ENCODE data around the gene ANAPC4. TPM values are rescaled to one million over a fixed set of nuclear protein-coding genes. Genes with fewer than 3 reads are reported as not detected.
A peak's percentile ranks its signal among the peaks of the same experiment; 100 is the strongest.
"Not testable (repeated sequence)": the region's sequence is repeated elsewhere in the genome, so short reads cannot be mapped to it uniquely, and the experiment has no call there.

The ANAPC4 gene, protein sequence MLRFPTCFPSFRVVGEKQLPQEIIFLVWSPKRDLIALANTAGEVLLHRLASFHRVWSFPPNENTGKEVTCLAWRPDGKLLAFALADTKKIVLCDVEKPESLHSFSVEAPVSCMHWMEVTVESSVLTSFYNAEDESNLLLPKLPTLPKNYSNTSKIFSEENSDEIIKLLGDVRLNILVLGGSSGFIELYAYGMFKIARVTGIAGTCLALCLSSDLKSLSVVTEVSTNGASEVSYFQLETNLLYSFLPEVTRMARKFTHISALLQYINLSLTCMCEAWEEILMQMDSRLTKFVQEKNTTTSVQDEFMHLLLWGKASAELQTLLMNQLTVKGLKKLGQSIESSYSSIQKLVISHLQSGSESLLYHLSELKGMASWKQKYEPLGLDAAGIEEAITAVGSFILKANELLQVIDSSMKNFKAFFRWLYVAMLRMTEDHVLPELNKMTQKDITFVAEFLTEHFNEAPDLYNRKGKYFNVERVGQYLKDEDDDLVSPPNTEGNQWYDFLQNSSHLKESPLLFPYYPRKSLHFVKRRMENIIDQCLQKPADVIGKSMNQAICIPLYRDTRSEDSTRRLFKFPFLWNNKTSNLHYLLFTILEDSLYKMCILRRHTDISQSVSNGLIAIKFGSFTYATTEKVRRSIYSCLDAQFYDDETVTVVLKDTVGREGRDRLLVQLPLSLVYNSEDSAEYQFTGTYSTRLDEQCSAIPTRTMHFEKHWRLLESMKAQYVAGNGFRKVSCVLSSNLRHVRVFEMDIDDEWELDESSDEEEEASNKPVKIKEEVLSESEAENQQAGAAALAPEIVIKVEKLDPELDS
- 18.9 TPM for polyA plus RNA-seq (2013, experiment 1 of 2)
- 20.2 TPM for polyA plus RNA-seq (2013, experiment 2 of 2)

DNA sequence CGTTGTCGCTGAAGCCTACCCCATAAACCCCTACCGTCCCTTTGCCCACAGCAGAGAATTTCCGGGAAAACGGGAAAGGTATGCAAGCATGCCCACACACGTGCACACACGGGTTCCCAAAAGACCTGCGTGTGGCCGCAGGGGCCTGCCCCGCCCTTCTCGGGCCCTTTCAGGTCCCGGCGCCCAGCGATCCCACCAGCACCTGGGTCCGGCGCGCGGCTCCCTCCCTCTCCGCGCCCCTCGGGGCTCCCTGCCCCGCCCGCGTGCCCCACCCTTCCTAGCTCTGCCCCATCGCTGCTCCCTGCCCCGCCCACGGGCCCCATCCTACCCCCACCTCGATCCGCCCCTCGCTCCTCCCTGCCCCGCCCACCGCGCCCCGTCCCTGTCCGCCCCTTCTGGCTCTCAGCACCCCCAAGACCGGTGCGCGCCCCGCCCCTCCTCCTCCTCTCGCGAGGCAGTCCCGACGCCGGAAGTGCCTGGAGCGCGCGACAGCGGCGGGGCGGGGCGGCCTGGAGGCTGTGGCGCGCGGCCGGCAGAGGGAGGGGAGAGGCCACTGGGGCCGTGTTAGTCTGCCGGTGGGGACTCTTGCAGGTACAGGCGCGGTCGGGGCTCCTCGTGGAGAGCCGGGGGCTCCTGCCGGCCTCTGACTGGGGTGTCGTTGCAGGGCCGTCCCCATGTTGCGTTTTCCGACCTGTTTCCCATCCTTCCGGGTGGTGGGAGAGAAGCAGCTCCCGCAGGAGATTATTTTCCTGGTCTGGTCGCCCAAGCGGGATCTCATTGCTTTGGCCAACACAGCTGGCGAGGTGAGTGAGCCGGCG lies at the start of gene ANAPC4:
Gene ANAPC4, plus strand, starts transcription at position 510 of the 818 bp plus-strand sequence. Its CDS starts 165 bp downstream, at position 675.
- WGBS, 2 experiments (ENCODE audit: insufficient coverage in 2 of 2), result 1% methylated on average over 43 to 44 of the region's 74 CpGs

DNA sequence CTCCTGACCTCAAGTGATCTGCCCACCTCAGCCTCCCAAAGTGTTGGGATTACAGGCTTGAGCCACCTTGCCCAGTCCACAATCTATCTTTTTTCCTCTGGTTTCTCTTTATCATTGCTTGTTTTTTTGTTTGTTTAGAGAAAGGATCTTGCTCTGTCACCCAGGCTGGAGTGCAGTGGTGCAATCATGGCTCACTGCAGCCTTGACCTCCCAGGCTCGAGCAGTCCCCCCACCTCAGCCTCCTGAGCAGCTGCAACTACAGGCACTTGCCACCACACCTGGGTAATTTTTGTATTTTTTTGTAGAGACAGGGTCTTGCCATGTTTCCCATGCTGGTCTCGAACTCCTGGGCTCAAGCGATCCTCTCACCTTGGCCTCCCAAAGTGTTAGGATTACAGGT lies 48.6 kb upstream of the ANAPC4 start:
- 79 to 100% methylated on average over 2 of the region's 3 CpGs for WGBS, 2 experiments (ENCODE audit: insufficient coverage in 2 of 2)
- not testable (repeated sequence) for H3K4me1 ChIP-seq (ENCODE audit: control insufficient read depth, insufficient read depth, low read length, poor library complexity, severe bottlenecking); H3K27ac ChIP-seq (ENCODE audit: low read depth, low read length, severe bottlenecking); H3K9me3 ChIP-seq (ENCODE audit: control insufficient read depth, low read length); H3K36me3 ChIP-seq (ENCODE audit: control insufficient read depth, insufficient read depth, low read length); H3K4me3 ChIP-seq (ENCODE audit: extremely low read depth, insufficient read depth, low read length, poor library complexity, severe bottlenecking)

More for the DNA sequence above, at the start of gene ANAPC4:
- Histone ChIP-seq H3K4me3 (ENCODE audit: extremely low read depth, insufficient read depth, low read length, poor library complexity, severe bottlenecking) (peak within 1 kb of the TSS; percentile 88), H3K4me1 (ENCODE audit: control insufficient read depth, insufficient read depth, low read length, poor library complexity, severe bottlenecking) (no peaks in the 10 kb centered on the region), H3K27ac (ENCODE audit: low read depth, low read length, severe bottlenecking) (no peak within 1 kb of the TSS), H3K9me3 (ENCODE audit: control insufficient read depth, low read length) (no peaks in the 10 kb centered on the region), H3K36me3 (ENCODE audit: control insufficient read depth, insufficient read depth, low read length) (peaks cover 27% of the 10 kb centered on the region)

DNA sequence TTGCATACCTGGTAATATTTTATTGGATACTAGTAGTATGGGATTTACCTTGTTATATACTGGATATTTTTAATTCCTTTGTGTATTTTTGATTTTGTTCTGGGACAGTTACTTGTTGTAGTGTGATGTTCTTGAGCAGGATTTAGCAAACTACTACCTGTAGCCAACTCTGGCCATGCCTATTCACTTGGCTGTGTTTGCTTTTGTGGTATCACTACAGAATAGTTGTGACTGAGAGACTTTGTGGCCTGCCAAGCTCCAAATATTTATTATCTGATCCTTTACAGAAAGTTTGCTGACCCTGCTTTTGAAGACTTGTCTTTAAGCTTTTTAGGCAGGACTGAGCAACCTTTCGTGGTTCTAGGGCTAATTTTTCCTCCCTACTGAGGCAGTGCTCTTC lies 46.7 kb upstream of the ANAPC4 start:
- H3K4me3 ChIP-seq (ENCODE audit: extremely low read depth, insufficient read depth, low read length, poor library complexity, severe bottlenecking), result no peak overlapping the region
- H3K27ac ChIP-seq (ENCODE audit: low read depth, low read length, severe bottlenecking), result no peak overlapping the region
- H3K9me3 ChIP-seq (ENCODE audit: control insufficient read depth, low read length), result no peaks in the 10 kb centered on the region
- H3K36me3 ChIP-seq (ENCODE audit: control insufficient read depth, insufficient read depth, low read length), result peaks cover 10% of the 10 kb centered on the region
- H3K4me1 ChIP-seq (ENCODE audit: control insufficient read depth, insufficient read depth, low read length, poor library complexity, severe bottlenecking), result no peaks in the 10 kb centered on the region
- 67% methylated on average over 1 of the region's 1 CpG; no CpG with 5 or more reads in 1 of the 2 experiments for WGBS, 2 experiments (ENCODE audit: insufficient coverage in 2 of 2)

DNA sequence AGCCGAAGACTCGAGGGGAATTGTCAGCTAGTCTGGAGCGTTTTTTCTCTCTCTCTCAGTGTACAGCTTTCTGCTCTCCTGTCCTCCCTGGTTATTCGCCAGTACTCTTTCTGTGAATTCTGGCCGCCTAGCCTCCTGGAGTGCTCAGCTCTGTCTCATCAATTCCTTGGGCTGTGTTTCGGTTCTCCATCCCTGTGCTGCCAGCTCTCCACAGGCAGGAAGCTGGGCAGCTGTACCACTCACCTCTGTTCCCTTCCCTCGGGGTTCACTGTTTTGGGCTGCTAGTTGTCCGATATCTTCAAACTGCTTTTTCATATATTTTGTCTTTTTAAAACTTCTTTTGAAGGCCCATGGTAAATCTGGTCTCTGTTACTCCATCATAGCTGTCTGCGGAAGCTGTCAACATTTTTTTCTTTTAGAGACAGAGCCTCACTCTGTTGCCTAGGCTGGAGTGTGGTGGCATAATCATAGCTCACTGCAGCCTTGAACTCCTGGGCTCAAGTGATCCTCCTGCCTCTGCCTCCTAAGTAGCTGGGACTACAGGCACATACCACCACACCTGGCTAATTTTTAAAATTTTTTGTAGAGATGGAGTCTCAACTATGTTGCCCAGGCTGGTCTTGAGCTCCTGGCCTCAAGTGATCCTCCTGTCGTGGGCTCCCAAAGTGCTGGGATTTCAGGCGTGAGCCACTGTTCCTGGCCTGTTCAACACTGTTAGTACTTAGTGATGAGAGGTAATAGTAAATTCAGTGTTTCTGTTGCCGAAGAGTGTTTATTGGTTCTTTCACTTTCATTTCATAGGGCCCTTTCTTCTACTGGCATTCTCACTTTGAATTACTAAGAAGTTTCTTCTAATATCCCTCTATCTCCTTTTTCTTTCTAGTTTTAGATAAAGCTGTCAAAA lies 45.9 kb upstream of the ANAPC4 start:
- no peaks in the 10 kb centered on the region for H3K9me3 ChIP-seq (ENCODE audit: control insufficient read depth, low read length)
- whole genome bisulfite sequencing, 2 experiments (ENCODE audit: insufficient coverage in 2 of 2), result 91 to 94% methylated on average over 9 to 10 of the region's 12 CpGs

DNA sequence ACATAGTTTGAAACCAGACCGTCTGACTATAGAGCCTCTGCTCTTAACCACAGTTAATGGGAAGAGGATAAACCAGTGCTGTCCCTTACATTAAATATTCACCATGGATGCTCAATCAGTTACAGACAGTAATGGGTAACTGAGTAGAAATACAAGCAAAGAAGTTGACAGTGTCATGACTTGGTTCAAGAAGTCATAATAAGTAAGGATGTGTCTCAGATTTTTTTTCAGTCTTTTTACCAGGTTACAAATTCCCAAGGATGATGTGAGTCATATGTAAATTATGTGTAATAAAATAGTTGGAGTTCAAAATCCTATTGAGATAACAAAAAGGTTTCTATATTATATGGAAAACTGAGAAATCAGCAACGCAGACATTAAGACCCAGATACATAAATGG lies 33.4 kb upstream of the ANAPC4 start:
- Histone ChIP-seq H3K4me1 (ENCODE audit: control insufficient read depth, insufficient read depth, low read length, poor library complexity, severe bottlenecking) (no peaks in the 10 kb centered on the region), H3K36me3 (ENCODE audit: control insufficient read depth, insufficient read depth, low read length) (peaks cover 5% of the 10 kb centered on the region), H3K27ac (ENCODE audit: low read depth, low read length, severe bottlenecking) (no peak overlapping the region), H3K9me3 (ENCODE audit: control insufficient read depth, low read length) (no peaks in the 10 kb centered on the region), H3K4me3 (ENCODE audit: extremely low read depth, insufficient read depth, low read length, poor library complexity, severe bottlenecking) (no peak overlapping the region)
- 83% methylated on average over 1 of the region's 2 CpGs; no CpG with 5 or more reads in 1 of the 2 experiments for WGBS, 2 experiments (ENCODE audit: insufficient coverage in 2 of 2)

More for the DNA sequence above, 45.9 kb upstream of the ANAPC4 start:
- Histone ChIP-seq H3K36me3 (ENCODE audit: control insufficient read depth, insufficient read depth, low read length) (peaks cover 17% of the 10 kb centered on the region), H3K4me1 (ENCODE audit: control insufficient read depth, insufficient read depth, low read length, poor library complexity, severe bottlenecking) (no peaks in the 10 kb centered on the region), H3K4me3 (ENCODE audit: extremely low read depth, insufficient read depth, low read length, poor library complexity, severe bottlenecking) (no peak overlapping the region), H3K27ac (ENCODE audit: low read depth, low read length, severe bottlenecking) (no peak overlapping the region)

DNA sequence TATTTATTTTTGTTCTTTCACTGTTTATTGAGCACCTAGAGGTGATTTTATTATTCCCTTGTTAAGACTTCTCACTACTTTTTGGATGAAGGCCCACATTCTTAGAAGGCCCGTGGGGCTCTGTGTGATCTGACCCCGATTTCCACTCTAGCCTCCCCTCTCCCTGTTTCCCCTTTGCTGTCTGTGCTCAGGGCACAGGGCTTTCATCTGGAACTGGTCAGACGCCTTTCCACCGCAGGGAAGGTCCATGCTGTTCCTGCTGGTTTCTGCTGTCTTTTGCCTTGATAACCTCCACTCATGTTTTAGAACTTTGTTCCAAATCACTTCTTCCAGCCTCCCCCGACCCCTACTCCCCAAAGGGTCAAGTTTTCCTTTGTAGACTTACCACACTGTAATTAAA lies 31.3 kb upstream of the ANAPC4 start:
- Histone ChIP-seq H3K36me3 (ENCODE audit: control insufficient read depth, insufficient read depth, low read length) (peaks cover 5% of the 10 kb centered on the region), H3K27ac (ENCODE audit: low read depth, low read length, severe bottlenecking) (no peak overlapping the region), H3K9me3 (ENCODE audit: control insufficient read depth, low read length) (no peaks in the 10 kb centered on the region), H3K4me1 (ENCODE audit: control insufficient read depth, insufficient read depth, low read length, poor library complexity, severe bottlenecking) (peaks cover 5% of the 10 kb centered on the region), H3K4me3 (ENCODE audit: extremely low read depth, insufficient read depth, low read length, poor library complexity, severe bottlenecking) (no peak overlapping the region)
- 84 to 85% methylated on average over 4 of the region's 5 CpGs for WGBS, 2 experiments (ENCODE audit: insufficient coverage in 2 of 2)

DNA sequence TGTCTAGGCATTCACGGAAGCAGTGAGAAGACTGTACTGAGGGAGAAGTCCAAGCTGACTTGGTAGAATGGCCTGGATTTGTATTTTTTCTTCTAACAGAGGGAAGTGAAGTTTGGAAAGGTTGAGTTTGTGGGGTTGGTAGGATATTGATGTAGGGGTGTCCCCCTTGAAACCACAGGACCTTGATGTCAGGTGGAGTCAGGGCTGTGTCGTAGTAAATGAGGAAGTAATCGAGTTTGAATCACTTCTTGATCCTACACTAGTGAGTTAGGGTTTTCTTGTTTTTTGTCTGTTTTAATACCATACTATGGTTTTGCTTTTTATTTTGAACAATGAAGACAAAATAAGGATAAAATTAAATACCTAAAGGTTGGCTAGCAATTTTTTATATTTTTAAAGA lies 30.1 kb upstream of the ANAPC4 start:
- H3K27ac ChIP-seq (ENCODE audit: low read depth, low read length, severe bottlenecking), result no peak overlapping the region
- H3K36me3 ChIP-seq (ENCODE audit: control insufficient read depth, insufficient read depth, low read length), result no peaks in the 10 kb centered on the region
- H3K4me1 ChIP-seq (ENCODE audit: control insufficient read depth, insufficient read depth, low read length, poor library complexity, severe bottlenecking), result peaks cover 12% of the 10 kb centered on the region
- WGBS, 2 experiments (ENCODE audit: insufficient coverage in 2 of 2), result 91 to 100% methylated on average over 1 of the region's 3 CpGs
- no peak overlapping the region for H3K4me3 ChIP-seq (ENCODE audit: extremely low read depth, insufficient read depth, low read length, poor library complexity, severe bottlenecking)
- no peaks in the 10 kb centered on the region for H3K9me3 ChIP-seq (ENCODE audit: control insufficient read depth, low read length)

DNA sequence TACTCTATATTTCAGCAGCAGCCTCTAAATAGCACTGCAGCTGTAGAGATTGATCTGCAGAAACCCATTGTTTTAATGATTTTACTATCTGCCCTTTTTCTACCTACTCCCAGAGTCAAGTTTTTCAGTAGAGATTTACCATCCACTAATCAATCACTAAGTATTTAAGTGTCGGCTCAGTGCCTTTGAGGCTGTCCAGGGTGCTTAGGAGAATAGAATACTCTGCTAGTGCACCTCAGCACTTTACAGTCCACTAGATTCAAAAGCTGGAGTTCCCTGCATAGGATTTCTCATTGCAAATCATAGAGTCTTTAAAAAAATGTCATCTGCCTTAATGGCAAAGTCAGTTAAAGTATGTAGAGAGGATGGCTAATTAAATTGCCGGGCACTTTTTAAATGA lies 29.6 kb upstream of the ANAPC4 start:
- no CpG with 5 or more reads among the region's 2 CpGs for WGBS, 2 experiments (ENCODE audit: insufficient coverage in 2 of 2)

DNA sequence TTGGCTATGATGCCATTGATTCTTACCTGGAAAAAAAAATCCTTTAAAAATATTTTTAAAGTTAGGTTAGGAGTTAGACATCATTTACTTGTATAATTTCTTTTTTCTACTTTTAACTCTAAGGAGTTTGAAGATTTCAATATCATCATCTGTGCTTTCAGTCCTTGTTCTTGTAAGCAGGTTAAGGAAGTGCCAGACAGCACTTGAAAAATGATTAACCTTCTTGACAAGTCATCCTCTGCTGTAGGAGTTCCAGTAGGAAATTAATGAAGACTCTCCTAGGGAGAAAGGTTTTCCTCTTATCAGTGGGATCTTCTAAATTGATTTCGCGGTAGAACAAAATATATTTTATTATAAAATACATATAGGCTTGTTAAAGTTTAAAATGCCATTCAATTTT lies 29.1 kb upstream of the ANAPC4 start:
- H3K4me1 ChIP-seq (ENCODE audit: control insufficient read depth, insufficient read depth, low read length, poor library complexity, severe bottlenecking), result peaks cover 15% of the 10 kb centered on the region
- no peak overlapping the region for H3K4me3 ChIP-seq (ENCODE audit: extremely low read depth, insufficient read depth, low read length, poor library complexity, severe bottlenecking)
- no peaks in the 10 kb centered on the region for H3K36me3 ChIP-seq (ENCODE audit: control insufficient read depth, insufficient read depth, low read length)
- no CpG with 5 or more reads among the region's 2 CpGs for WGBS, 2 experiments (ENCODE audit: insufficient coverage in 2 of 2)
- H3K27ac ChIP-seq (ENCODE audit: low read depth, low read length, severe bottlenecking), result no peak overlapping the region
- no peaks in the 10 kb centered on the region for H3K9me3 ChIP-seq (ENCODE audit: control insufficient read depth, low read length)

More for the DNA sequence above, 29.6 kb upstream of the ANAPC4 start:
- peaks cover 15% of the 10 kb centered on the region for H3K4me1 ChIP-seq (ENCODE audit: control insufficient read depth, insufficient read depth, low read length, poor library complexity, severe bottlenecking)
- no peaks in the 10 kb centered on the region for H3K9me3 ChIP-seq (ENCODE audit: control insufficient read depth, low read length)
- no peaks in the 10 kb centered on the region for H3K36me3 ChIP-seq (ENCODE audit: control insufficient read depth, insufficient read depth, low read length)
- no peak overlapping the region for H3K4me3 ChIP-seq (ENCODE audit: extremely low read depth, insufficient read depth, low read length, poor library complexity, severe bottlenecking)
- H3K27ac ChIP-seq (ENCODE audit: low read depth, low read length, severe bottlenecking), result no peak overlapping the region

All from mesodermal cell (in vitro differentiated cells).